GM19240 (cell line): ENCODE results near the gene CENPQ.
A peak's percentile ranks its signal among the peaks of the same experiment; 100 is the strongest.
"Not testable (repeated sequence)": the region's sequence is repeated elsewhere in the genome, so short reads cannot be mapped to it uniquely, and the experiment has no call there.

Experiments used
- DNase-seq: peaks from one replicate; pipeline ENCODE4 v3.0.0; 2011; ENCODE audit warnings: low spot score; ENCODE audit not compliant: insufficient read length

The CENPQ gene

GRCh38 chr6:49462927-49463611 lies at the start of gene CENPQ, which contains the start of gene MMUT:
Gene CENPQ, plus strand, starts transcription at chr6:49463370. Its CDS starts 6,807 bp downstream, at chr6:49470177.
Gene MMUT, minus strand, starts transcription at chr6:49463253. Its CDS starts 3,787 bp downstream, at chr6:49459466.
- peak; percentile 76 for DNase-seq

GRCh38 chr6:49415358-49415757 lies 47.8 kb upstream of the CENPQ start:
- no peak for DNase-seq

- DNase-seq: no peak
These were observed 47.0 kb upstream of the CENPQ start for GRCh38 chr6:49416195-49416594.

GRCh38 chr6:49423817-49424216 lies 39.4 kb upstream of the CENPQ start:
- no peak for DNase-seq

GRCh38 chr6:49430187-49430586 lies 33.0 kb upstream of the CENPQ start:
- no peak for DNase-seq

GRCh38 chr6:49430866-49431265 lies 32.3 kb upstream of the CENPQ start:
- DNase-seq: no peak

GRCh38 chr6:49453221-49453620 lies 9.9 kb upstream of the CENPQ start:
- no peak for DNase-seq

GRCh38 chr6:49454787-49455709 lies 8.1 kb upstream of the CENPQ start:
- DNase-seq: no peak

GRCh38 chr6:49457771-49458170 lies 5.4 kb upstream of the CENPQ start:
- DNase-seq: no peak

GRCh38 chr6:49462071-49462470 lies 1.1 kb upstream of the CENPQ start:
- no peak for DNase-seq

- DNase-seq: no peak
These were observed 607 bp upstream of the CENPQ start for GRCh38 chr6:49462599-49462926.

GRCh38 chr6:49463612-49463967 lies 420 bp downstream of the CENPQ start:
- no peak for DNase-seq

GRCh38 chr6:49464691-49465090 lies 1.5 kb downstream of the CENPQ start:
- no peak for DNase-seq

- DNase-seq: no peak
These were observed 4.9 kb downstream of the CENPQ start for GRCh38 chr6:49468042-49468441.

- not testable (repeated sequence) for DNase-seq
These were observed 13.4 kb downstream of the CENPQ start for GRCh38 chr6:49476564-49476963.

- no peak for DNase-seq
These were observed 16.3 kb downstream of the CENPQ start for GRCh38 chr6:49479308-49479970.

GRCh38 chr6:49481846-49482245 lies 18.7 kb downstream of the CENPQ start:
- not testable (repeated sequence) for DNase-seq

GRCh38 chr6:49483380-49483779 lies 20.2 kb downstream of the CENPQ start:
- DNase-seq: not testable (repeated sequence)

GRCh38 chr6:49490633-49491032 lies 27.5 kb downstream of the CENPQ start:
- DNase-seq: no peak

- no peak for DNase-seq
These were observed 34.1 kb downstream of the CENPQ start for GRCh38 chr6:49497304-49497703.

GRCh38 chr6:49499126-49499525 lies 36.0 kb downstream of the CENPQ start:
- DNase-seq: no peak

GRCh38 chr6:49499623-49500022 lies 36.5 kb downstream of the CENPQ start, which contains the start of gene GLYATL3:
Gene GLYATL3, plus strand, starts transcription at chr6:49499923. Its CDS starts 12,068 bp downstream, at chr6:49511991.
- DNase-seq: no peak
